Measurements from ENCODE around the gene PKD2L1. TPM values are rescaled to one million over a fixed set of nuclear protein-coding genes. Genes with fewer than 3 reads are reported as not detected.
"Not testable (repeated sequence)": the region's sequence is repeated elsewhere in the genome, so short reads cannot be mapped to it uniquely, and the experiment has no call there.

The PKD2L1 gene
- total RNA-seq, 2 donors from 2014 or later = 0.80 TPM; not detected in 1

- not testable (repeated sequence) for H3K9me3 ChIP-seq (ENCODE audit: control insufficient read depth, low read length, poor library complexity, severe bottlenecking); H3K36me3 Mint-ChIP-seq (ENCODE audit: low read depth); H3K4me3 Mint-ChIP-seq
Measured at GRCh38 chr10:100276971-100277370, 53.1 kb downstream of the PKD2L1 start.

DNA sequence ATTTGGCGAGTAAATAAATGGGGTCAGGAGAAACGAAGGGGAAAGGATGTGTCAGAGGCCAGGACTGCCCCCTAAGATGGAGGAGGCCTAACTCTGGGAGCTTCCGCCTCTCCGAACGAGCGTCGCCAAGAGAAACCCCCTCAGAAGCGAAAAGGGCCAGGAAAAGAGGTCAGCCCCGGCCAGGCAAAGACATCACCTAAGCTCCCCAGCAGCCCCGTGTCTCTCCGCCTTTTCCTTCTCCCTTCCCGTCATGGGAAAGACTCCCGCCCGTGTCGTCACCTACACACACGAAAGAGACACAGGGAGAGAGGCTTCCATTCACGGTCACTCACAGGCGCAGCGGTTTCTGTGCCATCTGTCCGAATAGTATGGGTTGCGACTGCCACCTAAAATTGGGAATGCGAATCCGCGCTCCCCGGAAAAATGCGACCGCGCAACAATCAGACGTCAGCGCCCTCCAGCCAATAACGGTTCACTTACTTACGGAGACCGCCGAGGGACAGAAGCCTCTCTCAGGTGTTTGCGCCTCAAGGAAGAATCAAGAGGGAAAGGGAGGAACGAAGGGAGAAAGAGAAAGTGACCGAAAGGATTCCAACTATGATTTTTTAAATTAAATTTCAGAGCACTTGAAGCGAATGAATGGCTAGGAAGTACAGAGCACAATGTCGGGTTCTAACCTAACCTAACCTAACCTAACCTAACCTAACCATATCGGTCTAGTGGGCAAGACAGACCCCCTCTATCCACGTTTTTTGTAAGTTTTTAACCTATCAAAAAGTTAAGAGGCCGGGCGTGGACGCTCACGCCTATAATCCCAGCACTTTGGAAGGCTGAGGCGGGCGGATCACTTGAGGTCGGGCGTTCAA lies 62.6 kb downstream of the PKD2L1 start, which contains the start of gene CWF19L1:
Gene CWF19L1, minus strand, starts transcription at position 400 of the 866 bp plus-strand sequence. Its CDS starts 45 bp downstream, at position 355.
- Mint-ChIP-seq H3K27me3 (no peaks in the 10 kb centered on the region), H3K4me1 (peaks cover 22% of the 10 kb centered on the region), H3K4me3 (peak within 1 kb of the TSS; percentile 100), H3K36me3 (ENCODE audit: low read depth) (peaks cover 3% of the 10 kb centered on the region), H3K27ac (peak within 1 kb of the TSS; percentile 99)
- no peaks in the 10 kb centered on the region for H3K9me3 ChIP-seq (ENCODE audit: control insufficient read depth, low read length, poor library complexity, severe bottlenecking)
- ATAC-seq (peak; percentile 91), DNase-seq (peak; percentile 55 to 61 (median 58))

More at GRCh38 chr10:100276971-100277370, 53.1 kb downstream of the PKD2L1 start:
- not testable (repeated sequence) for H3K27ac Mint-ChIP-seq, H3K4me1 Mint-ChIP-seq, DNase-seq, ATAC-seq, H3K27me3 Mint-ChIP-seq

DNA sequence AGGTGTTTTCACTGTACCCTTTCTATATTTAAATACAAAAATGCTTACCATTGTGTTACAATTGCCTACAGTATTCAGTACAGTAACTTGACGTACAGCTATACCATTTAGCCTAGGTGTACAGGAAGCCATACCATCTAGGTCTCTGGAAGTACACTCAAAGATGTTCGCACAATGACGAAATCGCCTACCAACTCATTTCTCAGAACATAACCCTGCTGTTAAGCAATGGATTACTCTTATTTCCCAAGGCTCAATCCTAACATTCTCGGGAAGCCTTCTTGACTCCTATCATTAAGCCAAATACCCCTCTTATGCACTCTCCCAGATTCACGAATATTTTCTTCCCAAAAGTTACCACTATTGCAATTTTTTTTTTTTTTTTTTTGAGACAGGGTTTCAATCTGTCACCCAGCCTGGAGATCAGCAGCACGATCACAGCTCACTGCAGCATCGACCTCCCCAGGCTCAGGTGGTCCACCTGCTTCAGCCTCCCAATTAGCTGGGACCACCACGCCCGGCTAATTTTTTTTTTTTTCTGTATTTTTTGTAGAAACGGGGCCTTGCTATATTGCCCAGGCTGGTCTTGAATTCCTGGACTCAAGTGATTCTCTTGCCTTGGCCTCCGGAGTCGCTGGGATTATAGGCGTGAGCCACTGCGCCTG lies 64.1 kb downstream of the PKD2L1 start:
- DNase-seq (no peak), ATAC-seq (no peak)
- no peaks in the 10 kb centered on the region for H3K27me3 Mint-ChIP-seq
- H3K4me1 Mint-ChIP-seq = peaks cover 32% of the 10 kb centered on the region
- H3K9me3 ChIP-seq (ENCODE audit: control insufficient read depth, low read length, poor library complexity, severe bottlenecking) = no peaks in the 10 kb centered on the region
- peak overlapping the region; percentile 99 for H3K27ac Mint-ChIP-seq
- H3K36me3 Mint-ChIP-seq (ENCODE audit: low read depth) = peaks cover 6% of the 10 kb centered on the region
- peak overlapping the region; percentile 100 for H3K4me3 Mint-ChIP-seq

DNA sequence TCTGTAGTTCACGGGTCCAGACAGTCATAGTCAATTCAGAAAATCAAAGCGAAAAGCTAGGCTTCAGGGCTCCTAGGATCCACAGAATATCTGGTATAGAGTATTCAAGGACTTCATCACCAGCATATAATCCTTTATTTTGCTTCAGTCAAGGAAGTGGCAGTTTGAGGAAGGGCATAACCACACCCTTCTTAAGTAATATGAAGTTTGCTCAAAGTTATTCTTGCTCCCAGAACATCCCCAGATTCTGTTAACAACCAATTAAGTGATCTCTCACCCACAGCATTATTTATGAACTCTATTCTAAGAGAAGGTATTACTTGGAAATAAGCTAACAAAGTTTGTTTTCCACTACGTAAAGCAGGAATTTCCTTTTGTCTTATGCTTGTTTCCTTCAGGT lies 75.8 kb downstream of the PKD2L1 start:
- ATAC-seq (no peak), DNase-seq (no peak)
- H3K27me3 Mint-ChIP-seq = no peaks in the 10 kb centered on the region
- no peak overlapping the region for H3K27ac Mint-ChIP-seq
- peaks cover 15% of the 10 kb centered on the region for H3K36me3 Mint-ChIP-seq (ENCODE audit: low read depth)
- H3K4me1 Mint-ChIP-seq = peaks cover 15% of the 10 kb centered on the region
- H3K9me3 ChIP-seq (ENCODE audit: control insufficient read depth, low read length, poor library complexity, severe bottlenecking) = no peaks in the 10 kb centered on the region
- H3K4me3 Mint-ChIP-seq = no peak overlapping the region

DNA sequence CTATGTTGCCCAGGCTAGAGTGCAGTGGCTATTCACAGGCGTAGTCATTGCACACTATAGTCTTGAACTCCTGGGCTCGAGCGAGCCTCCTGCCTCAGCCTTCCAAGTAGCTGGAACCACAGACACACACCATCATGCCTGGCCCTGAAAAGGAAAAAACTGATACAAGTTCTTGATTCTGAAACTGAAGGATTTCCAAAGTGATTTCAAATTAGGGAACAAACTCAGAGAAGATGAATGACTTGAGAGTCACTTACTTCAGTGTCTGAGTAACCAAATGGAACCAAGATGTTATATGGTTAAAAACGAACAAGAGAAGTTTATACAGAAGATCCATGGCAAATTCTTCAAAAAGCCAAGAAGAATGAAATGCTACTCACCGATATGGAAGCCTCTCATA lies 77.0 kb downstream of the PKD2L1 start:
- H3K27ac Mint-ChIP-seq = no peak overlapping the region
- no peak overlapping the region for H3K4me3 Mint-ChIP-seq
- no peak for ATAC-seq
- peaks cover 11% of the 10 kb centered on the region for H3K36me3 Mint-ChIP-seq (ENCODE audit: low read depth)
- H3K4me1 Mint-ChIP-seq = peaks cover 10% of the 10 kb centered on the region
- no peaks in the 10 kb centered on the region for H3K9me3 ChIP-seq (ENCODE audit: control insufficient read depth, low read length, poor library complexity, severe bottlenecking)
- no peaks in the 10 kb centered on the region for H3K27me3 Mint-ChIP-seq
- no peak for DNase-seq

DNA sequence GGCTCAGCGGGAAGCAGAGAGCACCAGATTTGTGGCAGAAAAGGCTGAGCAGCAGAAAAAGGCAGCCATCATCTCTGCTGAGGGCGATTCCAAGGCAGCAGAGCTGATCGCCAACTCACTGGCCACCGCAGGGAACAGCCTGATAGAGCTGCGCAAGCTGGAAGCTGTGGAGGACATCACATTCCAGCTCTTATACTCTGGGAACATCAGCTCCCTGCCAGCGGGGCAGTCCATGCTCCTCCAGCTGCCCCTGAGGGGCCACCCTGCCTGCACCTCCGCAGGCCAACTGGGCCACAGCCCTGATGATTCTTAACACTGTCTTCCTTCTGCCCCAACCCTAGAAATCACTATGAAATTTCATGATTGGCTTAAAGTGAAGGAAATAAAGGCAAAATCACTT lies 81.2 kb downstream of the PKD2L1 start:
- ATAC-seq = no peak
- no peaks in the 10 kb centered on the region for H3K9me3 ChIP-seq (ENCODE audit: control insufficient read depth, low read length, poor library complexity, severe bottlenecking)
- Mint-ChIP-seq H3K4me3 (no peak overlapping the region), H3K36me3 (ENCODE audit: low read depth) (peaks cover 2% of the 10 kb centered on the region), H3K4me1 (no peaks in the 10 kb centered on the region), H3K27me3 (no peaks in the 10 kb centered on the region), H3K27ac (peak overlapping the region; percentile 67)
- no peak for DNase-seq

- no peak overlapping the region for H3K27ac Mint-ChIP-seq
- DNase-seq = no peak
- H3K27me3 Mint-ChIP-seq = no peaks in the 10 kb centered on the region
- H3K36me3 Mint-ChIP-seq (ENCODE audit: low read depth) = peaks cover 2% of the 10 kb centered on the region
- no peaks in the 10 kb centered on the region for H3K4me1 Mint-ChIP-seq
- H3K9me3 ChIP-seq (ENCODE audit: control insufficient read depth, low read length, poor library complexity, severe bottlenecking) = no peaks in the 10 kb centered on the region
- H3K4me3 Mint-ChIP-seq = no peak overlapping the region
- no peak for ATAC-seq
Measured at GRCh38 chr10:100245484-100246220, 84.4 kb downstream of the PKD2L1 start.

GRCh38 chr10:100239851-100240250 lies 90.2 kb downstream of the PKD2L1 start:
- DNase-seq (no peak), ATAC-seq (no peak)
- no peaks in the 10 kb centered on the region for H3K9me3 ChIP-seq (ENCODE audit: control insufficient read depth, low read length, poor library complexity, severe bottlenecking)
- no peak overlapping the region for H3K4me3 Mint-ChIP-seq
- no peak overlapping the region for H3K27ac Mint-ChIP-seq
- H3K4me1 Mint-ChIP-seq = no peaks in the 10 kb centered on the region
- no peaks in the 10 kb centered on the region for H3K27me3 Mint-ChIP-seq
- peaks cover 4% of the 10 kb centered on the region for H3K36me3 Mint-ChIP-seq (ENCODE audit: low read depth)

DNA sequence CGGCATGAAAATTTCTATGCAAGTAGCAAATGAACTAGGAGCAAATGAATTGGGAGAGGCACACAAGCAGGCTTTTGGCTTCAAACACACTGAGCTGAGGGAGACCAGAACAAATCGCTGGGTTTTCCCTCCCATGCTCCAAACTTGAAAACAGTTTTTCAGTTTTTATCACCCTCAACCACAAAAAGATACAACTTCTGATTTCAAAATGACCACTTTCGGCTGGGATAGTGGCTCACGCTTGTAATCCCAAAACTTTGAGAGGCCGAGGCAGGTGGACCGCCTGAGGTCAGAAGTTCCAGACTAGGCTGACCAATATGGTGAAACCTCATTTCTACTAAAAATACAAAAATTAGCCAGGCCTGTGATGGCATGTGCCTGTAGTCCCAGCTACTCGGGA lies 91.6 kb downstream of the PKD2L1 start:
- no peaks in the 10 kb centered on the region for H3K4me1 Mint-ChIP-seq
- H3K27me3 Mint-ChIP-seq = no peaks in the 10 kb centered on the region
- H3K36me3 Mint-ChIP-seq (ENCODE audit: low read depth) = peaks cover 4% of the 10 kb centered on the region
- no peak for ATAC-seq
- H3K4me3 Mint-ChIP-seq = no peak overlapping the region
- H3K9me3 ChIP-seq (ENCODE audit: control insufficient read depth, low read length, poor library complexity, severe bottlenecking) = no peaks in the 10 kb centered on the region
- DNase-seq = no peak
- no peak overlapping the region for H3K27ac Mint-ChIP-seq

Other genes starting within 250 kb of the PKD2L1 start
- gene CPN1, start 248.4 kb downstream of the PKD2L1 start, total RNA-seq = not detected
- 1 to 10 TPM; 3.7 to 5.7 TPM for gene ERLIN1, start 144.2 kb downstream of the PKD2L1 start, total RNA-seq
- 10 to 100 TPM; 17.8 to 21.1 TPM for gene CHUK, start 100.6 kb downstream of the PKD2L1 start, total RNA-seq
- 10 to 100 TPM; 41.4 to 52.1 TPM for gene CWF19L1, start 62.6 kb downstream of the PKD2L1 start, total RNA-seq
- 10 to 100 TPM; 40.4 to 58.2 TPM for gene BLOC1S2, start 43.5 kb downstream of the PKD2L1 start, total RNA-seq
- gene SCD, start 17.0 kb upstream of the PKD2L1 start, total RNA-seq = 1 to 10 TPM in 1 of 2 donors, under 1 TPM in 1; 0.77 to 1.5 TPM
- not detected for gene WNT8B, start 132.8 kb upstream of the PKD2L1 start, total RNA-seq
- gene SEC31B, start 189.6 kb upstream of the PKD2L1 start, total RNA-seq = 10 to 100 TPM; 70.3 to 73.5 TPM
- gene NDUFB8, start 199.6 kb upstream of the PKD2L1 start, total RNA-seq = 100 to 1,000 TPM; 142 to 159 TPM
- gene HIF1AN, start 205.7 kb upstream of the PKD2L1 start, total RNA-seq = 10 to 100 TPM; 38.8 to 45.9 TPM

All from T-helper 17 cell (primary cell).